DOHH2 (cell line): ENCODE measurements around the gene TCF12.

ENCODE experiments used
- H3F3A ChIP-seq: fragments of 200-600 bp; sonication (generic), shearing (Covaris generic); 2 replicates; pipeline ENCODE4 v1.6.0; 2016; ENCODE audit warnings: antibody characterized with exemption, mild to moderate bottlenecking; ENCODE audit not compliant: control insufficient read depth, insufficient read depth
- H3K27ac ChIP-seq: fragments of 200-600 bp; sonication (generic); 2 replicates; pipeline ENCODE4 v1.5.1; 2014; ENCODE audit warnings: low read depth, mild to moderate bottlenecking, low read length, moderate library complexity
- H3K27me3 ChIP-seq: fragments of 200-600 bp; sonication (generic); 2 replicates; pipeline ENCODE4 v1.6.1; 2014; ENCODE audit warnings: mild to moderate bottlenecking, low read length, mixed read lengths; ENCODE audit not compliant: control insufficient read depth
- H3K36me3 ChIP-seq: fragments of 200-600 bp; sonication (generic); 2 replicates; pipeline ENCODE4 v1.6.1; 2014; ENCODE audit warnings: mild to moderate bottlenecking, low read length, moderate library complexity, mixed read lengths; ENCODE audit not compliant: control insufficient read depth
- H3K4me1 ChIP-seq: fragments of 200-600 bp; sonication (generic); 2 replicates; pipeline ENCODE4 v1.6.1; 2014; ENCODE audit warnings: mild to moderate bottlenecking, low read length, mixed read lengths; ENCODE audit not compliant: control insufficient read depth
- H3K4me2 ChIP-seq: fragments of 200-600 bp; sonication (generic); 2 replicates; pipeline ENCODE4 v1.6.0; 2014; ENCODE audit warnings: mild to moderate bottlenecking, low read length, moderate library complexity
- H3K4me3 ChIP-seq: fragments of 200-600 bp; sonication (generic); 2 replicates; pipeline ENCODE4 v1.5.1; 2014; ENCODE audit warnings: mild to moderate bottlenecking, low read length, mixed read lengths
- H3K79me2 ChIP-seq: fragments of 200-600 bp; sonication (generic); 2 replicates; pipeline ENCODE4 v1.6.1; 2014; ENCODE audit warnings: mild to moderate bottlenecking, low read length, mixed read lengths; ENCODE audit not compliant: control insufficient read depth
- H3K9me2 ChIP-seq: fragments of 200-600 bp; sonication (generic); replicated peaks from 2 replicates; pipeline ENCODE4 v1.6.1; 2014; ENCODE audit warnings: mild to moderate bottlenecking, low read length, mixed read lengths; ENCODE audit not compliant: control insufficient read depth
- H3K9me3 ChIP-seq: fragments of 200-600 bp; sonication (generic); 2 replicates; pipeline ENCODE4 v1.6.1; 2014; ENCODE audit warnings: antibody characterized with exemption, low read length, mixed read lengths; ENCODE audit not compliant: control insufficient read depth, insufficient read depth
- H4K20me1 ChIP-seq: fragments of 200-600 bp; sonication (generic); 2 replicates; pipeline ENCODE4 v1.6.0; 2014; ENCODE audit warnings: low read depth, mild to moderate bottlenecking, antibody characterized with exemption, low read length, moderate library complexity; ENCODE audit not compliant: control insufficient read depth, insufficient read depth
- CTCF ChIP-seq: fragments of 200-600 bp; sonication (generic); IDR thresholded peaks from one replicate; pipeline ENCODE4 v1.5.1; 2014; ENCODE audit warnings: antibody characterized with exemption, mild to moderate bottlenecking, low read depth, low read length; ENCODE audit not compliant: poor library complexity, severe bottlenecking
- EZH2phosphoT487 ChIP-seq: fragments of 200-600 bp; sonication (generic); IDR thresholded peaks from 2 replicates; pipeline ENCODE4 v1.6.1; 2017; ENCODE audit warnings: borderline replicate concordance, mild to moderate bottlenecking, antibody characterized with exemption, low read length, moderate library complexity, mixed read lengths

TCF12 gene

GRCh38 chr15:56977232-56977631, 58.8 kb downstream of the TCF12 start:
- Histone ChIP-seq H3K27ac (no peak overlapping the region), H3K9me3 (no peaks in the 10 kb centered on the region), H3K27me3 (no peaks in the 10 kb centered on the region), H3K4me3 (no peak overlapping the region), H3F3A (0 out of 2 replicates have a peak, but pooled peaks cover 4% of the 10 kb centered on the region), H3K4me2 (no peak overlapping the region), H3K4me1 (no peaks in the 10 kb centered on the region), H3K79me2 (peaks cover 93% of the 10 kb centered on the region), H3K36me3 (no peaks in the 10 kb centered on the region), H4K20me1 (peaks cover 3% of the 10 kb centered on the region; the same call in 1 of the 2 replicates), H3K9me2 (no peaks in the 10 kb centered on the region)
- no peak for TF ChIP-seq CTCF

DNA sequence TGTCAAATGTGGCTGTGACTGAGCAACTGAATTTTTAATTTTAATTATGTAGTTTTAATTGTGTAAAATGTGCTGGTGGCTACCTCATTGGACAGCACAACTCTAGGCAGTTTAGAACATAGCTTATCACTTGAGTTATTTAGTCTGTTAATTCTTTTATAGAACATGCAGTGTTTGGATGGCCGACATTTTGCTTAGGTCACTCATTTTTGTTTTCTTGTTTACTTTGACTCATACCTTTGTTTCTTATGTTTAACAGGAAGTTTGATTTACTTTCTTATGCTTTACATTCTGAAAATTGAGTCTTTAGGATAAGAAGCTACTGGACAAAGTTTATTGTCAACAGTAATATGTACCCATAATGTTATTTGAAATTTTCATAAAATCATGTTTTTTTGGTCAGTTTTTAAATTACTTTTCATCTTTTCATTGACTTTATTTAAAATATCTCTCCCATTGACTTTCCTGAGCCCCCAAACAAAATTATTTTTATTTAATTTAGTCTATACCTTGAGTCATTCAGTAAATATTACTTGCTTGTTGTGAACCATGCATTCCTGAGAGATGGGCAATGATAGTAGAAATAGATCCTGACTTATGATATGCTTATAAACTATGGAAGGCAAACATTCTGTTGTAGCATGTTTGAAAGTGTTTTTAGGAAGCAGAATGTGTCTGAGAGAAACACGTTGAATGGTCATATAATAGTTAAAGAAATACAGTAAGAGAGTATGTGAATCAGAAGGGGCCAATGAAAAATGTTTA, 60.6 kb downstream of the TCF12 start:
- no peak overlapping the region for H3K27ac ChIP-seq
- H3K4me1 ChIP-seq = peaks cover 14% of the 10 kb centered on the region
- no peak overlapping the region for H3K4me3 ChIP-seq
- H3K9me3 ChIP-seq = no peaks in the 10 kb centered on the region
- H3F3A ChIP-seq = 0 out of 2 replicates have a peak, but pooled peaks cover 4% of the 10 kb centered on the region
- H4K20me1 ChIP-seq = no peaks in the 10 kb centered on the region
- H3K79me2 ChIP-seq = peaks cover 91% of the 10 kb centered on the region
- no peaks in the 10 kb centered on the region for H3K36me3 ChIP-seq
- H3K27me3 ChIP-seq = no peaks in the 10 kb centered on the region
- no peaks in the 10 kb centered on the region for H3K9me2 ChIP-seq
- no peak overlapping the region for H3K4me2 ChIP-seq
- TF ChIP-seq CTCF = no peak
- TF ChIP-seq EZH2phosphoT487 = no peak

DNA sequence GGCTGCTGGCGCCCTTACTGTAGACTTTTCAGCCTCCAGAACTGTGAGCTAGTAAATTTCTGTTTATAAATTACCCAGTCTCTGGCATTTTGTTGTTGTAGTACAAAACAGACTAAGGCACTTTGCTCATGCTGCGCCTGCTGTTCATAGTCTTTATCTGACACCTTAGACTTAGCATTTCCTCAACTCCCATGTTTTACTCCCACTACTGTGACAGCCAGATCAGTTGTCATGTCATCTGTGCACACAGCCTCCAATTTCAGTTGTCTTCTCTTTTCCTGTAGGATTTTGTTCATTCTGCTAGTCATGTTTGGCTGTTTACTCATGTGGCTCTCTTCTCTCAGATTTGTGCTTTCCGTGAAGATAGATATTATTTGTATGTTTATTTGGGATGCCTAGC, 62.0 kb downstream of the TCF12 start:
- no peaks in the 10 kb centered on the region for H3K9me2 ChIP-seq
- H3K79me2 ChIP-seq = peaks cover 93% of the 10 kb centered on the region
- H3F3A ChIP-seq = 0 out of 2 replicates have a peak, but pooled peaks cover 6% of the 10 kb centered on the region
- H4K20me1 ChIP-seq = no peaks in the 10 kb centered on the region
- H3K27ac ChIP-seq = no peak overlapping the region
- H3K9me3 ChIP-seq = no peaks in the 10 kb centered on the region
- H3K36me3 ChIP-seq = no peaks in the 10 kb centered on the region
- no peak overlapping the region for H3K4me2 ChIP-seq
- peaks cover 28% of the 10 kb centered on the region for H3K4me1 ChIP-seq
- H3K27me3 ChIP-seq = no peaks in the 10 kb centered on the region
- TF ChIP-seq CTCF (no peak), EZH2phosphoT487 (no peak)
- no peak overlapping the region for H3K4me3 ChIP-seq
